Fibroblast of lung (primary cell): Measurements from ENCODE around the gene BCKDHB. TPM values are rescaled to one million over a fixed set of nuclear protein-coding genes. Genes with fewer than 3 reads are reported as not detected.

Source experiments
- DNase-seq, 2 donors: peaks; one replicate each; pipeline versions ENCODE4 v3.0.0 to v3.0.0-alpha.2; 2010; ENCODE audit warnings: low read depth in 2 of 2
- H2AFZ ChIP-seq: 2 replicates; pipeline ENCODE4 v1.5.1; 2012; ENCODE audit warnings: low read length, control low read depth, inconsistent platforms
- H3K27ac ChIP-seq: 2 replicates; pipeline ENCODE4 v1.5.1; 2011; ENCODE audit warnings: low read length, control low read depth; ENCODE audit not compliant: insufficient read depth
- H3K27me3 ChIP-seq: 2 replicates; pipeline ENCODE4 v1.5.1; 2011; ENCODE audit warnings: mild to moderate bottlenecking, low read length; ENCODE audit not compliant: control insufficient read depth, insufficient read depth
- H3K36me3 ChIP-seq: 2 replicates; pipeline ENCODE4 v1.5.1; 2011; ENCODE audit warnings: low read length; ENCODE audit not compliant: control insufficient read depth, insufficient read depth
- H3K4me1 ChIP-seq: 2 replicates; pipeline ENCODE4 v1.5.1; 2011; ENCODE audit warnings: low read length; ENCODE audit not compliant: control insufficient read depth, insufficient read depth; ENCODE audit errors: extremely low read depth
- H3K4me2 ChIP-seq: 2 replicates; pipeline ENCODE4 v1.5.1; 2011; ENCODE audit warnings: low read length, control low read depth; ENCODE audit not compliant: insufficient read depth; ENCODE audit errors: extremely low read depth
- H3K4me3 ChIP-seq, 4 experiments: fragments of 200-600 bp in 1 of 4; sonication (generic) in 1 of 4; replicated peaks in 1 of 4; 2 replicates each; pipeline ENCODE4 v1.5.1; 2011 to 2016; ENCODE audit warnings: low read length in 4 of 4, low read depth in 3 of 4, mild to moderate bottlenecking in 3 of 4, control low read depth in 2 of 4, inconsistent platforms in 1 of 4, mixed read lengths in 1 of 4; ENCODE audit not compliant: insufficient read depth in 1 of 4; ENCODE audit errors: control extremely low read depth in 1 of 4
- H3K79me2 ChIP-seq: 2 replicates; pipeline ENCODE4 v1.5.1; 2012; ENCODE audit warnings: mild to moderate bottlenecking, low read length, inconsistent platforms; ENCODE audit not compliant: control insufficient read depth, insufficient read depth
- H3K9ac ChIP-seq: 2 replicates; pipeline ENCODE4 v1.5.1; 2011; ENCODE audit warnings: mild to moderate bottlenecking, low read length, control low read depth; ENCODE audit not compliant: insufficient read depth
- H3K9me3 ChIP-seq: 2 replicates; pipeline ENCODE4 v1.5.1; 2012; ENCODE audit warnings: low read depth, low read length; ENCODE audit not compliant: control insufficient read depth, insufficient read depth
- H4K20me1 ChIP-seq: 2 replicates; pipeline ENCODE4 v1.5.1; 2011; ENCODE audit warnings: low read length; ENCODE audit not compliant: control insufficient read depth, insufficient read depth; ENCODE audit errors: extremely low read depth
- CTCF ChIP-seq, 2 donors: IDR thresholded peaks in 1 of 2; conservative IDR thresholded peaks in 1 of 2; 1 replicate in 1 of 2; 2 replicates in 1 of 2; pipeline ENCODE4 v1.5.1; 2011 to 2012; ENCODE audit warnings: low read length in 2 of 2, control low read depth in 1 of 2, inconsistent platforms in 1 of 2, low read depth in 1 of 2, mild to moderate bottlenecking in 1 of 2
- EZH2 ChIP-seq: IDR thresholded peaks from 2 replicates; pipeline ENCODE4 v1.5.1; 2012; ENCODE audit warnings: low read length, control low read depth, mild to moderate bottlenecking; ENCODE audit errors: missing control alignments
- polyA plus RNA-seq, 2 donors: library from polyadenylated mRNA; depleted of rRNA in 1 of 2; stranded (reverse) in 1 of 2; unstranded in 1 of 2; fragments of >200 nt; gene quantifications; 2 replicates each; pipeline ENCODE4 v1.2.1, GENCODE V29; 2011 to 2012; ENCODE audit warnings: missing spikeins in 1 of 2
- total RNA-seq: library from RNA; depleted of rRNA; stranded (reverse); fragments of >200 nt; gene quantifications from 2 replicates; pipeline ENCODE4 v1.2.1, GENCODE V29; 2014

Gene BCKDHB
- total and polyA plus RNA-seq, 2 donors (not counting 1 experiment from before 2014, with no cell fraction given), result 8.3 to 16.2 TPM

- TF ChIP-seq EZH2, result no peak
- no peak for TF ChIP-seq CTCF (conservative IDR thresholded peaks at IDR 0.05 in 1 of 2, IDR thresholded peaks at IDR 0.05 in 1 of 2; ENCODE audit: low read depth in 1 of 2, low read length in 2 of 2)
- no peak for DNase-seq
- H3K9me3 ChIP-seq, result no peaks in the 10 kb centered on the region
These were observed 234.2 kb downstream of the BCKDHB start for GRCh38 chr6:80340686-80341085.

DNA sequence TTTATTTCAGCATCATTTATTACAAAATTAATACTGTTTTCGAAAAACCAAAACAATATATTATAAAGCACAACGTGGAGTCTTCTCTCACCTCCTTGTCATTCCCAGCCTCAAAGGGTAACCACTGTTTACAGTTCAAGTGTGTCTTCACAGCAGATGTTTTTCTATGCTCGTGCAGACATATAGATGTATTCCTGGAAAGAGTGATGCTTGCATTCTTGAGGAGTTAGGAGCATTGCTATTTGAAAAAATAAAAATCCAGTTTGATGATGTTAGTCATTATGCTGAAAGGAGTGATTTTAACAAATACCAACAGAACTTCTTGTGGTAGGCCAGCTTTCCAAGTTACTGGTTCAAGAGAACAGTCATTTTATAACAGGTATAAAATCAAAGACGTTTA is 234.9 kb downstream of the BCKDHB start:
- Histone ChIP-seq H3K4me3 (no peak overlapping the region), H3K36me3 (no peaks in the 10 kb centered on the region), H4K20me1 (no peaks in the 10 kb centered on the region), H3K4me1 (no peaks in the 10 kb centered on the region), H3K27me3 (no peaks in the 10 kb centered on the region), H3K27ac (no peak overlapping the region), H3K9ac (no peak overlapping the region), H2AFZ (no peak overlapping the region), H3K4me2 (no peak overlapping the region), H3K79me2 (no peaks in the 10 kb centered on the region), H3K9me3 (no peaks in the 10 kb centered on the region)
- DNase-seq, result peak; percentile 73 to 76
- no peak for TF ChIP-seq EZH2
- no peak for TF ChIP-seq CTCF (conservative IDR thresholded peaks at IDR 0.05 in 1 of 2, IDR thresholded peaks at IDR 0.05 in 1 of 2; ENCODE audit: low read depth in 1 of 2, low read length in 2 of 2)

More at GRCh38 chr6:80340686-80341085, 234.2 kb downstream of the BCKDHB start:
- Histone ChIP-seq H3K4me2 (no peak overlapping the region), H3K4me3 (no peak overlapping the region), H3K27ac (no peak overlapping the region), H3K4me1 (no peaks in the 10 kb centered on the region), H4K20me1 (no peaks in the 10 kb centered on the region), H2AFZ (no peak overlapping the region), H3K36me3 (no peaks in the 10 kb centered on the region), H3K9ac (no peak overlapping the region), H3K79me2 (no peaks in the 10 kb centered on the region), H3K27me3 (no peaks in the 10 kb centered on the region)

DNA sequence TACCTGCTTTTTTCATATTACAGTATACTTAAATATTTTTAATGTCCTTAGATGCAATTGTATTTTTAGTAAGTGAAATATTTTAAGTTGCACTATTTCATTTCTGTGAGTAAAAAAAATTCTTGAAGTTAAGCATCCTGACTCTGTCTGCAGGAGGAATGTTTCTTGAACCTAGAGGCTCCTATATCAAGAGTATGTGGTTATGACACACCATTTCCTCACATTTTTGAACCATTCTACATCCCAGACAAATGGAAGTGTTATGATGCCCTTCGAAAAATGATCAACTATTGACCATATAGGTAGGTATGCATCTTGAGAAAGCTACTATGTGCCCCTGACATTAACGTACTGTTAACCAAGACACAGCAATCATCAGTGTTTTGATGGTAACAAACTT is 237.0 kb downstream of the BCKDHB start:
- Histone ChIP-seq H2AFZ (no peak overlapping the region), H3K4me2 (no peak overlapping the region), H3K9me3 (no peaks in the 10 kb centered on the region), H3K27me3 (no peaks in the 10 kb centered on the region), H3K36me3 (no peaks in the 10 kb centered on the region), H3K79me2 (no peaks in the 10 kb centered on the region), H3K4me1 (no peaks in the 10 kb centered on the region), H3K4me3 (no peak overlapping the region), H4K20me1 (no peaks in the 10 kb centered on the region), H3K27ac (no peak overlapping the region), H3K9ac (no peak overlapping the region)
- peak in 1 of 2 donors; percentile 77 for DNase-seq
- TF ChIP-seq EZH2, result no peak
